Hematopoietic multipotent progenitor cell treated with erythropoietin and hydrocortisone succinate and interleukin-3 and kit ligand, for 4 days (in vitro differentiated cells): Measurements from ENCODE around the gene MBD3.
"Not testable (repeated sequence)": the region's sequence is repeated elsewhere in the genome, so short reads cannot be mapped to it uniquely, and the experiment has no call there.

ENCODE experiments used
- DNase-seq: peaks from one replicate; pipeline ENCODE4 v3.0.0-alpha.2; 2015

Gene MBD3

GRCh38 chr19:1568320-1569019 is 24.2 kb downstream of the MBD3 start, which contains the start of gene MEX3D:
MEX3D (minus strand) TSS chr19:1568325; CDS start chr19:1568058, 267 bp downstream.
- DNase-seq: peak; percentile 88

- no peak for DNase-seq
Measured at GRCh38 chr19:1567848-1568227, 24.8 kb downstream of the MBD3 start.

GRCh38 chr19:1567116-1567847 is 25.4 kb downstream of the MBD3 start:
- peak; percentile 33 for DNase-seq

- no peak for DNase-seq
Measured at GRCh38 chr19:1566392-1567115, 26.1 kb downstream of the MBD3 start.

DNA sequence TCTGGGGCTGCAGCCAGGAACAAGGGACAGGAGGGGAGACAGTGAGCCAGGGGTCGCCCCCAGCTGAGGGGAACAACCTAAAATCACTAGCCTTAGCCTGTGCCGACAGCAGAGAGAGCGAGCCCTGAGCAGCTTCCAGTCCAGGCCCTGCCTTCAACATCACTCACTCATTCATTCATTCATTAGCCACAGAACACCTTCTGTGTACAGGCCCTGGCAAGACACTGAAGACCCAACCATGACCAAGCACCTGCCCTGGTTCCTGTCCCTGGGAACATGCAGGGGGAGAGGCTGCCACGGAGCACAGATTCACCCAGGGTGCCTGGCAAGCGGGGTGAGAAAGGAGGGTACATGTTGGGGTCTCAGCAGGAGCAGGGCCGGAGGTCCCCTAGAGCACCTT is 29.4 kb downstream of the MBD3 start:
- DNase-seq: no peak

DNA sequence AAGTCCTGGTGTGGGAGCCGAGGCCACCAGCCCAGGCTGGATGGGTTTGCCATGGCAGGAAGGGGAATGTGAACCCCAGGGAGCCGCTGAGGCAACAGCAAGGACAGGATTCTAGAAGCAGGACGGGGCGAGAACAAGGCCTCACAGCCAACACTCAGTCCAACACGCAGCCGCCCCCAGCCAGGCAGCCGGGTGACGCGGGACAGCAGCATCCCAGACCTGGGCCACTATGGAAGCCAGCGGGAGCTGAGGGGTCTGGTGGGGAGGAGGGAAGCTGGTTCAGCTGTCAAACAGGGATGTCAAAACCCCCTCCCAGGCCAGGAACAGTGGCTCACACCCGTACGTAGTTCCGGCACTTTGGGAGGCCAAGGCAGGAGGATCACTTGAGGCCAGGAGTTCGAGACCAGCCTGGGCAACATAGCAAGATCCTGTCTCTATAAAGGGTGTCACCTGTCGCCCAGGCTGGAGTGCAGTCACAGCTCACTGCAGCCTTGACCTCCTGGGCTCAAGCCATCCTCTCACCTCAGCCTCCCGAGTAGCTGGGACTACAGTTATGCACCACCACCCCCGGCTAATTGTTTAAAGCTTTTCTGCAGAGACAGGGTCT is 31.3 kb downstream of the MBD3 start:
- DNase-seq: no peak

DNA sequence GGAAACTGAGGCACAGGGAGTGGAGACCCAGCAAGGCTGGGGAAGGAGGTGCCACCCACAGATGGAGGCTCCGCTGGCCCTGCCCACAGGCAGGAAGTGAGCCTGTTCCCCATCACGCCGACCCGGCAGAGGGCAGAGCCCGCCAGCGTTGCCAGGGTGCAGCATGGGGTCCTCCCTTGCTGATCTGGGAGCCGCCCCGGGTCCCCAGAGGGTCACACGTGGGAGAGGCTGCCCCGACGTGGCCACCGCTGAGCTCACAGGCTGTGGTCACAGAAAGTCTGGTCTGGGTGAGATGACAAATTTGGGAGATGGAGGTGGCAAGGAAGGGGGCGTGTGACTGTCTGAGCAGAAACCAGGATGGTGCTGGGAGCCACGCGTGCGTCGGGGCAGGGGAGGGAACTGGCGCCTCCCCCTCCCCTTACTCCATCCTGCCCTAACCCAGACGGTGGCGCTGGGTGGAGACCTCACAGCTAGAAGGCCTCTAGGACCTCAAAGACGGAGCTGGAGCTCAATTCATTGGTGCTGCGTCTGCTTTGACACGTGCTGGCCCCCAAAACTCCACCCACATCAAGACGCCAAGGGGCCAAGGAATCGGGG is 32.3 kb downstream of the MBD3 start:
- peak; percentile 30 for DNase-seq

GRCh38 chr19:1558552-1558951 is 34.1 kb downstream of the MBD3 start:
- no peak for DNase-seq

GRCh38 chr19:1556390-1557070 is 36.1 kb downstream of the MBD3 start:
- DNase-seq: no peak

GRCh38 chr19:1555487-1556389 is 36.9 kb downstream of the MBD3 start:
- DNase-seq: no peak

DNA sequence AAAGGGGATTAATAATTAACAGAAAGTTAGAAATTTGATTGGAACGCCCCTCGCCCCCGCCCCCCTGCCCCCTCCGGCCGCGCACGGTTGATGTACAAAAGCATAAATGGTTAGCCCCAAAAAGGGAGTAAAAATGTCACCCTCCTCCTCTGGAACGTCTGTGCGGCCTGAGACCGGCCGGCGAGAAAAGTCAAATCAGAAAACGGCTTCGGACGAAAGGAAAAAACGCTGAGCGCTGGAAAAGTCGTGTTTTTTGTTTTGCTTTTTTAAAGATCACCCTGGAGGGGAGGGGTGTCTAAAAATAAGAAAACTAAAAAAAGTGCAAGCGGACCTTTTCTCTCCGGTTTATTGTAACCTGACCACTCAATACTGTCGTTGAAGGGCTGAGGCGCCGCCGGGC is 37.7 kb downstream of the MBD3 start:
- no peak for DNase-seq

GRCh38 chr19:1553415-1553814 is 39.2 kb downstream of the MBD3 start:
- DNase-seq: no peak

DNA sequence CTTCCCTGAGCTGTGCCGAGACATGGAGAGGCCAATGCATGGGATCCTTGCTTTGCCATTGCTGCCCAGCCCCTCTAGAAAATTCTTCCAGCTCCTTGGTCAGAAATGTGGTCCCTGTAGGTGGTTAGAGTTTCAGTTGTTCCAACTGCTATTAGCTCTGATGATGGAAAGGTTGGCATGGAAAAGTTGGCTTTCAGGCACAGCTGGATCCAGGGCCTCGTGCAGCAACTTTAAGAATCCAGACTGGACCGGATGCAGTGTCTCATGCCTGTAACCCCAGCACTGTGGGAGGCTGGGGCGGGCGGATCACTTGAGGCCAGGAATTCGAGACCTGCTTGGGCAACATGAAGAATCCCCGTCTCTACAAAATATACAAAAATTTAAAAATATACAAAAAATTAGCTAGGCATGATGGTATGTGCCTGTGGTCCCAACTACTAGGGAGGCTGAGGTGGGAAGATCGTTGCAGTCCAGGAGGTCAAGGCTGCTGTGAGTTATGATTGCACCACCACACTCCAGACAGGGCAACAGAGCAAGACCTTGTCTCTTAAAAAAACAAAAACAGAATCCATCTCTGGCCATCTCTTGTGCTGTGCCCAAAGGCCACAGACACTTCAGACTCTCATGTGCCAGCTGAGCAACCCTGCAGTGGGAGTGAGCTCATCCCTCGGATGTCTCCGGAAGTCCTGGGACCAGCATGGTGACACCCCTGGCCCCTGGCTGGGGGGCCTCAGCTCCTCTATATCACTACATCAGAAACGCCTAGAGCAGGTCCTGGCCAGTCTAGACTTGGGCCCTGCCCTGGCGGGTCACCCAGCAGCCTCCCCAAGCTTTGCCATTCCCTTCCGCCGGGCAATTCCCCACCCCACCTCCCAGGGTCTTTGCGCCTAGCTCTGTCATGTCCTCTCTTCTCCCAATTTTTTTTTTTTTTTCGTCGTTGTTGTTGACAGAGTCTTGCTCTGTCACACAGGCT is 41.3 kb downstream of the MBD3 start:
- no peak for DNase-seq

DNA sequence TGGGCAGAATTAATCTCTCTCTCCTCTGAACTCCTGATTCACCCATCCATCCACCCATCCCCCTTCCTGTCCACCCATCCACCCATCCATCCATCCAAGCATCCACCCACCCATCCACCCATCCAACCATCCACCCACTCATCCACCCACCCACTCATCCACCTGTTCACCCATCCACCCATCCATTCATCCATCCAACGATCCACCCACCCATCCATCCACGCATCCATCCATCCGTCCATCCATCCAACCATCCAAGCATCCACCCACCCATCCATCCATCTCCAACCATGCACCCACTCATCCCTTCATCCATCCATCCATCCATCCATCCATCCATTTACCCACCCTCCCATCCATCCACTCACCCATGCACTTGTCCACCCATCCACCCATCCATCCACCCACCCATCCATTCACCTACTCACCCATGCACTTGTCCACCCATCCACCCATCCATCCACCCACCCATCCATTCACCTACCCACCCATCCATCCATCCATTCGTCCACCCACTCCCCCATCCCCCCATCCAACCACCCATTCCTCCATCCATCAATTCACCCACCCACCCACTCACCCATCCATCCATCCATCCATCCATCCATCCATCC is 43.2 kb downstream of the MBD3 start:
- no peak for DNase-seq

- DNase-seq: no peak
Measured at GRCh38 chr19:1540365-1540925, 52.2 kb downstream of the MBD3 start.

- DNase-seq: not testable (repeated sequence)
Measured at GRCh38 chr19:1539749-1540148, 52.9 kb downstream of the MBD3 start.

- DNase-seq: no peak
Measured at GRCh38 chr19:1538978-1539377, 53.7 kb downstream of the MBD3 start.

DNA sequence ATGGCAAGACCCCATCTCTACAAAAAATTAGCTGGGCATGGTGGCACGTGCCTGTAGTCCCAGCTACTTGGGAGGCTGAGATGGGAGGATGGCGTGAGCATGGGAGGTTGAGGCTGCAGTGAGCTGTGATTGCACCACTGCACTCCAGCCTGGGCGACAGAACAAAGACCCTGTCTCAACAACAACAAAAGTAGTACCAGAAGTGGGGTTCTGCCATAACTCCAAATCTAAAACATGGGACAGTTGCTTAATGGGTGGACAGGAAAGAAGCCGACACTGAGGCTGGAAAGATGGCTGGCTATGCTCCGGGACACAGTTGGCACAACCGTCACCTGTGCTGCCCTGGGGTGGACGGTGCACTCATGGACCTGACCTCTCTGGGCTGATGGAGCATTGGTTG is 57.0 kb downstream of the MBD3 start:
- not testable (repeated sequence) for DNase-seq

- DNase-seq: no peak
Measured at GRCh38 chr19:1534972-1535371, 57.7 kb downstream of the MBD3 start.
